Naive B cell (primary cell): ENCODE data around the gene VPS25. TPM values are rescaled to one million over a fixed set of nuclear protein-coding genes. Genes with fewer than 3 reads are reported as not detected.
A peak's percentile ranks its signal among the peaks of the same experiment; 100 is the strongest.
"Not testable (repeated sequence)": the region's sequence is repeated elsewhere in the genome, so short reads cannot be mapped to it uniquely, and the experiment has no call there.

Experiments
- ATAC-seq, 2 donors: fragments of 150-1000 bp; cut with Tn5 transposase; 2 replicates each; pipeline ENCODE4 v1.10.0; 2021; ENCODE audit warnings: low read depth in 2 of 2, mild to moderate bottlenecking in 2 of 2, moderate library complexity in 2 of 2
- DNase-seq: peaks from one replicate; pipeline ENCODE4 v3.0.0; 2022
- H3K27ac Mint-ChIP-seq, 6 donors: one replicate each; pipeline ENCODE4 v1.8.0; 2020 to 2022; ENCODE audit warnings: mild to moderate bottlenecking in 6 of 6, mixed read lengths in 6 of 6, moderate library complexity in 5 of 6, inconsistent platforms in 2 of 6
- H3K27me3 Mint-ChIP-seq, 3 donors: one replicate each; pipeline ENCODE4 v1.8.0; 2021 to 2022; ENCODE audit warnings: mixed read lengths in 3 of 3, mild to moderate bottlenecking in 1 of 3
- H3K36me3 Mint-ChIP-seq, 2 donors: one replicate each; pipeline ENCODE4 v1.8.0; 2020 to 2022; ENCODE audit warnings: mixed read lengths in 2 of 2, inconsistent platforms in 1 of 2, mild to moderate bottlenecking in 1 of 2
- H3K4me1 Mint-ChIP-seq, 3 donors: one replicate each; pipeline ENCODE4 v1.8.0; 2020 to 2022; ENCODE audit warnings: mixed read lengths in 3 of 3, inconsistent platforms in 1 of 3, mild to moderate bottlenecking in 1 of 3, moderate library complexity in 1 of 3
- H3K4me3 Mint-ChIP-seq, 8 donors: one replicate each; pipeline ENCODE4 v1.8.0; 2020 to 2022; ENCODE audit warnings: mild to moderate bottlenecking in 8 of 8, mixed read lengths in 8 of 8, moderate library complexity in 8 of 8, inconsistent platforms in 2 of 8
- H3K9me3 Mint-ChIP-seq, 7 donors: one replicate each; pipeline ENCODE4 v1.8.0; 2020 to 2022; ENCODE audit warnings: mixed read lengths in 7 of 7, mild to moderate bottlenecking in 5 of 7, inconsistent platforms in 2 of 7, moderate library complexity in 1 of 7
- polyA plus RNA-seq, 6 donors: library from polyadenylated mRNA; unstranded; fragments of 300-500 nt; fragmentation: Illumina TruSeq; gene quantifications; one replicate each; pipeline ENCODE4 v1.2.3, GENCODE V29; 2021; ENCODE audit warnings: low read depth in 6 of 6

The VPS25 gene
- 10 to 100 TPM; 44.3 to 61.0 (median 56.5) TPM for polyA plus RNA-seq

GRCh38 chr17:42773290-42774035, at the start of gene VPS25:
VPS25 (plus strand) TSS chr17:42773449; CDS start chr17:42773476, 27 bp downstream.
- peak within 1 kb of the TSS; percentile 98 to 99 (median 98) for H3K27ac Mint-ChIP-seq
- peaks cover 0 to 5% (median 0%) of the 10 kb centered on the region in 3 donors for H3K27me3 Mint-ChIP-seq
- H3K4me3 Mint-ChIP-seq: peak within 1 kb of the TSS; percentile 95 to 100 (median 99)
- peaks cover 2 to 9% of the 10 kb centered on the region in 2 donors for H3K36me3 Mint-ChIP-seq
- DNase-seq (peak; percentile 62), ATAC-seq (peak; percentile 94 to 98)
- peaks cover 0 to 4% (median 0%) of the 10 kb centered on the region in 7 donors for H3K9me3 Mint-ChIP-seq
- H3K4me1 Mint-ChIP-seq: peaks cover 19 to 35% (median 22%) of the 10 kb centered on the region in 3 donors

DNA sequence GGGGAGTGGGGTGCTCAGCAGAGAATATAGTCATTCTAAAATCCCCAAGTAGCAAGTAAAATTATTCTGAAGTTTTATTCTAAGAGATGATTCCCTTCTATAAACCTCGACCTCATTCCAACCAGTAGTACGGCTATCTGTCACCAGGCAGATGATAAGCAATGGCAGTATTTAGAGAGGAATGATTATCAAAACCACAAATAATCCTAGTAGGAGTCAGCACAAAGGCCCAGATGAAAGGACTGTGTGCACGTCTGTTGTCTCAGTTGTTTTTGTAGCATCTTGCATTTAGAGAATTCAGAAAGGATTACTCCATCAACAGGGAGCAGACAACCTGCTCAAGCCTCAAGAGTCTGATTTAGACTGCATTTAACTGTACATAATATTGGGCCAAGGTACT, 49.6 kb upstream of the VPS25 start:
- Mint-ChIP-seq H3K4me3 (no peak overlapping the region), H3K4me1 (peaks cover 0 to 5% (median under 1%) of the 10 kb centered on the region in 3 donors), H3K36me3 (peaks cover 9 to 21% of the 10 kb centered on the region in 2 donors), H3K27ac (peak overlapping the region in 1 of 6 donors; percentile 56), H3K9me3 (no peaks in the 10 kb centered on the region), H3K27me3 (no peaks in the 10 kb centered on the region)
- DNase-seq (no peak), ATAC-seq (no peak)

DNA sequence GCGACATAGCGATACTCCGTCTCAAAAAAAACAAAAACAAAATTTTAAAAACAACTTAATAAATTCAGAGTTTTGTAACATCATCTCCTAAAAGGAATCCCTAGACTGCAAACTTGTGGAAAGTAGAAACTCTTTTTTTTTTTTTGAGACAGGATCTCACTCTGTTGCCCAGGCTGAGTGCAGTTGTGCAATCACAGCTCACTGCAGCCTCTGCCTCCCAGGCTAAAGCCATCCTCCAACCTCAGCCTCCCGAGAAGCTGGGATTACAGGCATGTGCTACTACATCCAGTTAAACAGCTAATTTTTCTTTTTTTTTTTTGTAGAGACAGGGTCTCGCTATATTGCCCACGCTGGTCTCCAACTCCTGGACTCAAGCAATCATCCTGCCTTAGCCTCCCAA, 48.1 kb upstream of the VPS25 start:
- Mint-ChIP-seq H3K4me1 (peaks cover 0 to 5% (median 0%) of the 10 kb centered on the region in 3 donors), H3K9me3 (no peaks in the 10 kb centered on the region), H3K4me3 (no peak overlapping the region), H3K27me3 (no peaks in the 10 kb centered on the region), H3K36me3 (peaks cover 4 to 20% of the 10 kb centered on the region in 2 donors), H3K27ac (peak overlapping the region in 2 of 6 donors; percentile 47 to 63)
- ATAC-seq (no peak), DNase-seq (no peak)

- no peak for DNase-seq
- no peak for ATAC-seq
- Mint-ChIP-seq H3K36me3 (no peaks in the 10 kb centered on the region), H3K27ac (no peak overlapping the region), H3K4me3 (no peak overlapping the region), H3K9me3 (no peaks in the 10 kb centered on the region), H3K27me3 (no peaks in the 10 kb centered on the region), H3K4me1 (peaks cover 20 to 46% (median 29%) of the 10 kb centered on the region in 3 donors)
Measured at GRCh38 chr17:42740699-42741098, 32.5 kb upstream of the VPS25 start.

DNA sequence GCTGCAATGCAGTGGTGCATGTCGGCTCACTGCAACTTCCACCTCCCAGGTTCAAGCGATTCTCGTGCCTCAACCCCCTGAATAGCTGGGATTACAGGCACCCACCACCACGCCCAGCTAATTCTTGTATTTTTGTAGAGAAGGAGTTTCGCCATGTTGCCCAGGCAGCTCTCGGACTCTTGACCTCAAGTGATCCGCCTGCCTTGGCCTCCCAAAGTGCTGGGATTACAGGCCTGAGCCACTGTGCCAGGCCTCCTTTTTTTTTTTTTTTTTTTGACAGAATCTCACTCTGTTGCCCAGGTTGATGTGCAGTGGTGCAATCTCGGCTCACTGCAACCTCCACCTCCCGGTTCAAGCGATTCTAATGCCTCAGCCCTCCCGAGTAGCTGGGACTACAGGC, 30.3 kb upstream of the VPS25 start:
- not testable (repeated sequence) for DNase-seq, H3K27me3 Mint-ChIP-seq, ATAC-seq, H3K9me3 Mint-ChIP-seq, H3K36me3 Mint-ChIP-seq
- H3K4me3 Mint-ChIP-seq: peak overlapping the region in 4 of 8 donors; percentile 12 to 95 (median 66)
- peak overlapping the region in 1 of 6 donors; percentile 42 for H3K27ac Mint-ChIP-seq
- peaks cover 20 to 39% (median 29%) of the 10 kb centered on the region in 3 donors for H3K4me1 Mint-ChIP-seq

GRCh38 chr17:42743595-42744282, 29.5 kb upstream of the VPS25 start:
- Mint-ChIP-seq H3K27me3 (peaks cover 4 to 12% (median 5%) of the 10 kb centered on the region in 3 donors), H3K4me3 (peak overlapping the region; percentile 85 to 95 (median 91)), H3K27ac (peak overlapping the region in 5 of 6 donors; percentile 68 to 94 (median 91)), H3K4me1 (peaks cover 20 to 39% (median 29%) of the 10 kb centered on the region in 3 donors), H3K36me3 (no peaks in the 10 kb centered on the region), H3K9me3 (no peaks in the 10 kb centered on the region)
- DNase-seq (no peak), ATAC-seq (no peak)

DNA sequence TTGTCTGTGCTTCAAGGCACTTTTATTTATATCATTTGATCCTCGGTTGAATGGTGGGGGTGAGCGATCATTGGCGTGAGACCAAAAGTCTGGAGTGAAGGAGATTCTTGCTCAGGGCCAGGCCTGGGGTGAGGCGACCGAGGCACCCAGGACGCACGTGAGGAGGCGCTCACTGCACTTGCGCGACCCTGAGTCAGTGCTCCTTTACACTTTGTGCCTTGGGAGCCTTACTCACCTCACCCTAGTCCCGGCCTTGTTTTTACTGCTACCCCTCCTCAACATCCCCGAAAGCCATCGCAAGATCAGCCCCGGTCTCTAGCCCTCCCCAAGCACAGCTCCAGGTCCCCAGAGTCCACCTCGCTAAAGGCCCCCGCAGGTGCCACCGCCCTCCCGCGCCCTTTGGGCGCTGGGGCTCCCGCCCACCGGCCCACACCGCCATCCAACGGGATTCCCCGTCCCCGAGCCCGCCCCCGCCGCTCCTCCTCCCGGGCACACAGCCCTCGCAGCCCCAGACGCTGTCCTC, 28.9 kb upstream of the VPS25 start:
- Mint-ChIP-seq H3K9me3 (no peaks in the 10 kb centered on the region), H3K4me3 (peak overlapping the region; percentile 85 to 95 (median 91)), H3K27ac (peak overlapping the region; percentile 84 to 94 (median 92)), H3K36me3 (no peaks in the 10 kb centered on the region), H3K27me3 (peaks cover 5 to 18% (median 9%) of the 10 kb centered on the region in 3 donors), H3K4me1 (peaks cover 20 to 39% (median 29%) of the 10 kb centered on the region in 3 donors)
- no peak for DNase-seq
- ATAC-seq: peak; percentile 69 to 75

- H3K9me3 Mint-ChIP-seq: no peaks in the 10 kb centered on the region
- peaks cover 20 to 39% (median 29%) of the 10 kb centered on the region in 3 donors for H3K4me1 Mint-ChIP-seq
- H3K27me3 Mint-ChIP-seq: peaks cover 5 to 21% (median 9%) of the 10 kb centered on the region in 3 donors
- peak within 1 kb of the TSS; percentile 85 to 95 (median 91) for H3K4me3 Mint-ChIP-seq
- peak; percentile 95 for DNase-seq
- no peaks in the 10 kb centered on the region for H3K36me3 Mint-ChIP-seq
- H3K27ac Mint-ChIP-seq: peak within 1 kb of the TSS; percentile 84 to 94 (median 92)
- ATAC-seq: peak; percentile 85 to 87
Measured at GRCh38 chr17:42744806-42745617, 28.2 kb upstream of the VPS25 start, which contains the start of gene EZH1. EZH1 (minus strand) TSS chr17:42745040; CDS start chr17:42728941, 16,099 bp downstream.

- Mint-ChIP-seq H3K27me3 (peaks cover 20 to 32% (median 21%) of the 10 kb centered on the region in 3 donors), H3K9me3 (no peaks in the 10 kb centered on the region), H3K27ac (no peak overlapping the region), H3K36me3 (no peaks in the 10 kb centered on the region), H3K4me1 (peaks cover 15 to 18% (median 17%) of the 10 kb centered on the region in 3 donors), H3K4me3 (peak overlapping the region in 1 of 8 donors; percentile 53)
- no peak for DNase-seq
- ATAC-seq: no peak
Measured at GRCh38 chr17:42748202-42748907, 24.9 kb upstream of the VPS25 start.

DNA sequence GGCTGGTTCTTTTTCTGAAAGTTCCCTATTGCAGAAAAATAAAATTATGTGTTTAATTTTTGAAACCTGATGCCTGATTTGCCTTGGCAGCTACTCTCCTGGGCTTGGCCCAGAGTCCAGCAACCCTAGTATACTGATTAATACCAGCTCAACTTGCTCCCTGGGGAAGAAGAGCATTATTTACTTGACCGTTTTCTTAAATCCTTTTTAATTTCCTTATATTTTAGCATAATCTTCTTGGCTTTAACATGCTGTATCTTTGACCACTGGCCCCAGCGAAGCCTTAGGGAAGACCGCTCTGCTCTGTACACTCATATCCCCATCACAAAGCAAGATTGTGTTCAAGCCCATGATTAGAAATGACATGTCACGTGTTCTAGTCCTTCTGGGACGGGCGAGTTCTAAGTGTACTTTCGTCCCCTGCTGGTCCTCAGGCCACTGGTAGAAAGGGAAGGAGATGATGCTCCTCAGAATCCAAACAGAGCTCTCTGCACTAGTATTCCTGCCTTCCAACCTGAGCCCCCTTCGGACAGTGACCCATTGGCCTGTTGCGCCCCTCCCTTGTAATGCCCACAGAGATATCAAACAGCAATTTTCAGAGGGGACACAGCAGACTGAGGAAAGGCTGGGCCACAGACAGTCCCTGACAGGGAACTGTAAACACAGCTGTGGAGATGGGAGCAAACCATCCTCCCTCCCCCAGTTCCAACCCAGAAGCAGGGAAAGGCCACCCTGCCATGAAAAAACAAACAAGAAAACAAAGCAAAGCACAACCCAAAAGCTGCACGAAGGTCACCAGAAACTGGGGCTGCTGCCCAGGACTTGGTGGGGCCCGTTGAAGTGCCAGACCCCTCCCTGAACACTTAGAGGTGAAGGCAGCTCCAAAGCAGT, 24.1 kb upstream of the VPS25 start:
- Mint-ChIP-seq H3K4me1 (peaks cover 8 to 10% (median 9%) of the 10 kb centered on the region in 3 donors), H3K9me3 (no peaks in the 10 kb centered on the region), H3K27me3 (peaks cover 21 to 37% (median 23%) of the 10 kb centered on the region in 3 donors), H3K4me3 (no peak overlapping the region), H3K27ac (no peak overlapping the region), H3K36me3 (no peaks in the 10 kb centered on the region)
- ATAC-seq: no peak
- DNase-seq: no peak

DNA sequence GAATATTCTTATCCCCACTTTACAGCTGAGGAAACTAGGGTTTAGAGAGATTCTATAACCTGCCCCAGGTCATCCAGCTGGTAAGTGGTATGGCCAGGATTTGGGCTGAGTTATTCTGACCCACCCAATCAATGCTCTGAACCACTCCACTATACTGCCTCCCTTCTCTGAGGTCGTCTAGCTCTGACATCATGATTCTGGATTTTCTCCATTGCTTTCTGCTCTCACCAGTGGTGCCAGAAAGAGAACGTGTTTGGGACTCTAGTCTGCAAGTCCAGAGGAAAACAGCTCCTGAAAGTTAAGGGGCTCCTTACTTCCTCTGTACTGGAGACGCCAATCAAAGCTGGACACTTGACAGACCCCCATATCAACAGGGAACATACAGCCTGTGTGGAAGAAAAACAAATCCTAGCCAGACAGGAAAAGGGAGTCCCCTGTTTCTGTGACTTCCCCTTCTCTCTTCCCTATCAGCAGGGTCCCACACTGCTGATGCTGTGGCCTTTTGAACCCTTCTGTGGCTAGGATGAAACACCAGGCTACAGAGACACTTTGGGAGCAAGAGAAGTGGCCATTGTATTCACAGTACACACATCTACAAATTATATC, 22.4 kb upstream of the VPS25 start:
- peaks cover 31 to 39% (median 32%) of the 10 kb centered on the region in 3 donors for H3K27me3 Mint-ChIP-seq
- no peak overlapping the region for H3K27ac Mint-ChIP-seq

More for the DNA sequence above, 22.4 kb upstream of the VPS25 start:
- no peak overlapping the region for H3K4me3 Mint-ChIP-seq
- H3K36me3 Mint-ChIP-seq: no peaks in the 10 kb centered on the region
- no peaks in the 10 kb centered on the region for H3K9me3 Mint-ChIP-seq
- DNase-seq (no peak), ATAC-seq (no peak)
- no peaks in the 10 kb centered on the region for H3K4me1 Mint-ChIP-seq
